Activated B cell treated with CpG ODN at 0.5 μM for 24 hours (primary cell): Measurements from ENCODE around the gene CARD10. TPM values are rescaled to one million over a fixed set of nuclear protein-coding genes. Genes with fewer than 3 reads are reported as not detected.

Experiments used
- ATAC-seq: fragments of 200-7000 bp; cut with Tn5 transposase; one replicate; pipeline ENCODE4 v1.10.0; 2021; ENCODE audit warnings: low read depth, mild to moderate bottlenecking, moderate library complexity
- CTCF ChIA-PET: fragments of 350-600 bp; sonication (Branson Sonifier 250); formaldehyde crosslinking; loops from one replicate; lab custom pipeline; 2021; ENCODE audit warnings: antibody characterized with exemption; lab: Charles Lee
- POLR2A ChIA-PET: fragments of 350-600 bp; sonication (Branson Sonifier 250); formaldehyde crosslinking; loops from one replicate; lab custom pipeline; 2021; ENCODE audit warnings: antibody characterized with exemption; lab: Charles Lee
- DNase-seq: peaks from one replicate; pipeline ENCODE4 v3.0.0; 2022
- H3K27ac Mint-ChIP-seq: one replicate; pipeline ENCODE4 v1.8.0; 2020; ENCODE audit warnings: mixed read lengths
- H3K27me3 Mint-ChIP-seq: one replicate; pipeline ENCODE4 v1.8.0; 2021; ENCODE audit warnings: mixed read lengths
- H3K36me3 Mint-ChIP-seq: one replicate; pipeline ENCODE4 v1.8.0; 2021; ENCODE audit warnings: low read depth, mixed read lengths
- H3K4me1 Mint-ChIP-seq: one replicate; pipeline ENCODE4 v1.8.0; 2021; ENCODE audit warnings: mixed read lengths
- H3K4me3 Mint-ChIP-seq: one replicate; pipeline ENCODE4 v1.8.0; 2020; ENCODE audit warnings: mild to moderate bottlenecking, mixed read lengths
- H3K9me3 Mint-ChIP-seq: one replicate; pipeline ENCODE4 v1.8.0; 2020; ENCODE audit warnings: mixed read lengths
- CTCF ChIP-seq: fragments of 200-600 bp; IDR thresholded peaks from one replicate; pipeline ENCODE4 v1.8.0; 2022; ENCODE audit warnings: antibody characterized with exemption, mild to moderate bottlenecking
- intact Hi-C: fragments of 100-400 bp; cut with micrococcal nuclease; formaldehyde crosslinking; loops from one replicate; pipeline ENCODE4 v1.15.1; 2024
- total RNA-seq: library from RNA; stranded (reverse); gene quantifications from 2 replicates; pipeline ENCODE4 v1.2.3, GENCODE V29; 2022

CARD10 gene
- total RNA-seq, 1 donor from 2014 or later, result not detected

GRCh38 chr22:37559901-37560607 is 40.8 kb upstream of the CARD10 start, which contains the start of gene CDC42EP1:
Gene CDC42EP1 (plus strand): TSS chr22:37560480. CDS start chr22:37566350, 5,870 bp downstream.
- ChIA-PET POLR2A (no interaction called here), CTCF (interaction anchor here (11.7 kb wide), 1 partner anchor 15 kb away, joined by 255 read pairs; no protein-coding TSS in a partner anchor)
- H3K4me1 Mint-ChIP-seq, result peaks cover 17% of the 10 kb centered on the region
- no peak within 1 kb of the TSS for H3K27ac Mint-ChIP-seq
- peak; percentile 41 for ATAC-seq
- H3K4me3 Mint-ChIP-seq, result peak within 1 kb of the TSS; percentile 65
- no peaks in the 10 kb centered on the region for H3K36me3 Mint-ChIP-seq
- H3K9me3 Mint-ChIP-seq, result no peaks in the 10 kb centered on the region
- intact Hi-C loops, result no loop called here
- peaks cover 42% of the 10 kb centered on the region for H3K27me3 Mint-ChIP-seq
- DNase-seq, result no peak
- no peak for TF ChIP-seq CTCF

- CTCF ChIA-PET, result interaction anchor here (11.7 kb wide), 1 partner anchor 15 kb away, joined by 255 read pairs; no protein-coding TSS in a partner anchor
- no peak overlapping the region for H3K27ac Mint-ChIP-seq
Observed at GRCh38 chr22:37559521-37559900, 40.3 kb upstream of the CARD10 start.

DNA sequence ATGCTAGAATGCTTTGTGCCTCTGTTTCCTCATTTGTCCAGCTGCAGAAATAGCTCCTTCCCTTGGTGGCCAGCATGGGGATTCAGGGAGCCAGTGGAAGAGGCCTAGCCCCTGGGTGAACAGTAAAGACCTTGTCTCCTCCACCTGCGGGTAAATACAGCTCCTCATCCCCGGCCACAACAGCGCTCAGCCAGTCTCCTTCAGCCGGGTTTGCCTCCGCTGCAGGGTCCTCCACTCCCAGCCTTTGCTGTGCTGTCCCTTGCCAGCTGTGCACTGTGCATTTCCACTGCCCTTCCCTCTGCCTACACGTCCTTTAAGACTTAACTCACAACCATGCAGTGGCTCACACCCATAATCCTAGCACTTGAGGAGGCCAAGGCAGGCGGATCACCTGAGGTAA is 39.6 kb upstream of the CARD10 start:
- no peak for TF ChIP-seq CTCF
- no peak for ATAC-seq
- no peak for DNase-seq
- ChIA-PET CTCF (no interaction called here), POLR2A (no interaction called here)
- H3K27me3 Mint-ChIP-seq, result peaks cover 46% of the 10 kb centered on the region
- no peaks in the 10 kb centered on the region for H3K36me3 Mint-ChIP-seq
- H3K4me1 Mint-ChIP-seq, result peaks cover 17% of the 10 kb centered on the region
- intact Hi-C loops, result no loop called here
- H3K9me3 Mint-ChIP-seq, result no peaks in the 10 kb centered on the region
- no peak overlapping the region for H3K4me3 Mint-ChIP-seq
- H3K27ac Mint-ChIP-seq, result no peak overlapping the region

More at GRCh38 chr22:37559521-37559900, 40.3 kb upstream of the CARD10 start:
- H3K27me3 Mint-ChIP-seq, result peaks cover 42% of the 10 kb centered on the region
- H3K4me3 Mint-ChIP-seq, result no peak overlapping the region
- POLR2A ChIA-PET, result no interaction called here
- no peak for TF ChIP-seq CTCF
- DNase-seq, result no peak
- H3K4me1 Mint-ChIP-seq, result peaks cover 17% of the 10 kb centered on the region
- H3K36me3 Mint-ChIP-seq, result no peaks in the 10 kb centered on the region
- no peak for ATAC-seq
- intact Hi-C loops, result no loop called here
- no peaks in the 10 kb centered on the region for H3K9me3 Mint-ChIP-seq

GRCh38 chr22:37557321-37558001 is 38.2 kb upstream of the CARD10 start:
- H3K36me3 Mint-ChIP-seq, result no peaks in the 10 kb centered on the region
- CTCF ChIA-PET, result interaction anchor here (1.9 kb wide), 1 partner anchor 10 kb away, joined by 9 read pairs; no protein-coding TSS in a partner anchor
- H3K27ac Mint-ChIP-seq, result no peak overlapping the region
- intact Hi-C loops, result no loop called here
- H3K9me3 Mint-ChIP-seq, result no peaks in the 10 kb centered on the region
- TF ChIP-seq CTCF, result no peak
- H3K4me1 Mint-ChIP-seq, result peaks cover 16% of the 10 kb centered on the region
- no peak for DNase-seq
- peaks cover 44% of the 10 kb centered on the region for H3K27me3 Mint-ChIP-seq
- ATAC-seq, result no peak
- no peak overlapping the region for H3K4me3 Mint-ChIP-seq
- POLR2A ChIA-PET, result interaction anchor here (1.5 kb wide), 1 partner anchor 9 kb away, joined by 3 read pairs; no protein-coding TSS in a partner anchor

- H3K27me3 Mint-ChIP-seq, result peaks cover 37% of the 10 kb centered on the region
- ChIA-PET POLR2A (interaction anchor here (1.5 kb wide), 1 partner anchor 10 kb away, joined by 3 read pairs; no protein-coding TSS in a partner anchor), CTCF (interaction anchor here (1.9 kb wide), 1 partner anchor 11 kb away, joined by 9 read pairs; no protein-coding TSS in a partner anchor)
- H3K9me3 Mint-ChIP-seq, result no peaks in the 10 kb centered on the region
- DNase-seq (no peak), ATAC-seq (no peak)
- no peak overlapping the region for H3K4me3 Mint-ChIP-seq
- TF ChIP-seq CTCF, result no peak
- no peak overlapping the region for H3K27ac Mint-ChIP-seq
- intact Hi-C loops, result no loop called here
- no peaks in the 10 kb centered on the region for H3K36me3 Mint-ChIP-seq
- H3K4me1 Mint-ChIP-seq, result peaks cover 8% of the 10 kb centered on the region
Observed at GRCh38 chr22:37556710-37557109, 37.5 kb upstream of the CARD10 start.
